Left hindlimb (tissue), 1 donor: ENCODE data around the gene DDR2.
"Not testable (repeated sequence)": the region's sequence is repeated elsewhere in the genome, so short reads cannot be mapped to it uniquely, and the experiment has no call there.

Experiments
- DNase-seq: peaks from one replicate; pipeline ENCODE4 v3.0.0-alpha.2; 2018

DDR2 gene

GRCh38 chr1:162727493-162727892 lies 95.2 kb downstream of the DDR2 start:
- DNase-seq: not testable (repeated sequence)

- DNase-seq: no peak
Observed at GRCh38 chr1:162728573-162728972, 96.3 kb downstream of the DDR2 start.

GRCh38 chr1:162729195-162729774 lies 97.0 kb downstream of the DDR2 start:
- not testable (repeated sequence) for DNase-seq

GRCh38 chr1:162732094-162732493 lies 99.8 kb downstream of the DDR2 start:
- DNase-seq: no peak

GRCh38 chr1:162732566-162733335 lies 100.5 kb downstream of the DDR2 start:
- peak; percentile 71 for DNase-seq

- DNase-seq: no peak
Observed at GRCh38 chr1:162733336-162733590, 101.0 kb downstream of the DDR2 start.

GRCh38 chr1:162734047-162734446 lies 101.8 kb downstream of the DDR2 start:
- DNase-seq: no peak

GRCh38 chr1:162736184-162736583 lies 103.9 kb downstream of the DDR2 start:
- DNase-seq: no peak

- no peak for DNase-seq
Observed at GRCh38 chr1:162736633-162737067, 104.4 kb downstream of the DDR2 start.

GRCh38 chr1:162740755-162741154 lies 108.5 kb downstream of the DDR2 start:
- DNase-seq: no peak

GRCh38 chr1:162741574-162741973 lies 109.3 kb downstream of the DDR2 start:
- no peak for DNase-seq

- DNase-seq: not testable (repeated sequence)
Observed at GRCh38 chr1:162746264-162746942, 114.1 kb downstream of the DDR2 start.

GRCh38 chr1:162753001-162753658 lies 120.9 kb downstream of the DDR2 start:
- DNase-seq: no peak

GRCh38 chr1:162753998-162754585 lies 121.8 kb downstream of the DDR2 start:
- DNase-seq: no peak

- DNase-seq: no peak
Observed at GRCh38 chr1:162755306-162755705, 123.0 kb downstream of the DDR2 start.

- no peak for DNase-seq
Observed at GRCh38 chr1:162756523-162756922, 124.3 kb downstream of the DDR2 start.

GRCh38 chr1:162757476-162757875 lies 125.2 kb downstream of the DDR2 start:
- no peak for DNase-seq

- no peak for DNase-seq
Observed at GRCh38 chr1:162765788-162766187, 133.5 kb downstream of the DDR2 start.

GRCh38 chr1:162772571-162773154 lies 140.4 kb downstream of the DDR2 start:
- no peak for DNase-seq

- no peak for DNase-seq
Observed at GRCh38 chr1:162774007-162774406, 141.7 kb downstream of the DDR2 start.

- DNase-seq: no peak
Observed at GRCh38 chr1:162779043-162779442, 146.8 kb downstream of the DDR2 start.

GRCh38 chr1:162782671-162783070 lies 150.4 kb downstream of the DDR2 start:
- no peak for DNase-seq

- not testable (repeated sequence) for DNase-seq
Observed at GRCh38 chr1:162784926-162785325, 152.7 kb downstream of the DDR2 start.
